Activated CD4-positive, alpha-beta T cell treated with anti-CD3 and anti-CD28 coated beads for 1 hour (primary cell): ENCODE results near the gene MAPK1.

ENCODE experiments used
- DNase-seq: peaks from one replicate; pipeline ENCODE4 v3.0.0-alpha.2; 2020

MAPK1 gene

GRCh38 chr22:21780259-21780658, 87.2 kb downstream of the MAPK1 start:
- DNase-seq = no peak

- no peak for DNase-seq
These were observed 88.0 kb downstream of the MAPK1 start for GRCh38 chr22:21779444-21779843.

GRCh38 chr22:21778705-21779363, 88.6 kb downstream of the MAPK1 start:
- DNase-seq = no peak

GRCh38 chr22:21771631-21771976, 95.8 kb downstream of the MAPK1 start:
- DNase-seq = no peak

- no peak for DNase-seq
These were observed 99.0 kb downstream of the MAPK1 start for GRCh38 chr22:21768435-21768834.

- peak; percentile 14 for DNase-seq
These were observed 100.6 kb downstream of the MAPK1 start for GRCh38 chr22:21766691-21767462.

- no peak for DNase-seq
These were observed 101.4 kb downstream of the MAPK1 start for GRCh38 chr22:21765909-21766529.

- DNase-seq = no peak
These were observed 103.2 kb downstream of the MAPK1 start for GRCh38 chr22:21764038-21764804.

GRCh38 chr22:21762712-21763581, 104.5 kb downstream of the MAPK1 start:
- no peak for DNase-seq

- no peak for DNase-seq
These were observed 105.3 kb downstream of the MAPK1 start for GRCh38 chr22:21761994-21762680.

GRCh38 chr22:21761086-21761485, 106.4 kb downstream of the MAPK1 start:
- no peak for DNase-seq

- no peak for DNase-seq
These were observed 106.8 kb downstream of the MAPK1 start for GRCh38 chr22:21760640-21761039.

- no peak for DNase-seq
These were observed 107.6 kb downstream of the MAPK1 start for GRCh38 chr22:21759646-21760376.

GRCh38 chr22:21759093-21759492, 108.4 kb downstream of the MAPK1 start:
- no peak for DNase-seq

- DNase-seq = no peak
These were observed 109.2 kb downstream of the MAPK1 start for GRCh38 chr22:21758091-21758864.

- DNase-seq = no peak
These were observed 111.6 kb downstream of the MAPK1 start for GRCh38 chr22:21755851-21756284.

- DNase-seq = no peak
These were observed 112.9 kb downstream of the MAPK1 start for GRCh38 chr22:21754523-21754922.

GRCh38 chr22:21753374-21754111, 113.9 kb downstream of the MAPK1 start:
- no peak for DNase-seq

- no peak for DNase-seq
These were observed 115.2 kb downstream of the MAPK1 start for GRCh38 chr22:21752276-21752675.
